H1 (cell line): Measurements from ENCODE around the gene SHROOM2. TPM values are rescaled to one million over a fixed set of nuclear protein-coding genes. Genes with fewer than 3 reads are reported as not detected.
A peak's percentile ranks its signal among the peaks of the same experiment; 100 is the strongest.

Experiments used
- CTCF ChIA-PET: fragments of 300-600 bp; sonication (Branson Sonifier 250); formaldehyde crosslinking; loops from one replicate; lab custom pipeline; 2021; ENCODE audit not compliant: partially characterized antibody; lab: Charles Lee
- POLR2A ChIA-PET: fragments of 300-600 bp; sonication (Branson Sonifier 250); formaldehyde crosslinking; loops from one replicate; lab custom pipeline; 2021; ENCODE audit warnings: inconsistent platforms; ENCODE audit not compliant: partially characterized antibody; lab: Charles Lee
- DNase-seq, 2 experiments: peaks; one replicate each; pipeline versions ENCODE4 v3.0.0 to v3.0.0-alpha.2; 2010 to 2022; ENCODE audit warnings: low spot score in 2 of 2, low read depth in 1 of 2, mixed read lengths in 1 of 2
- FAIRE-seq: peaks from 2 replicates; lab custom pipeline; 2011; peaks lifted over from hg19 to GRCh38; lab: Jason Lieb, UNC
- H2AFZ ChIP-seq: 2 replicates; pipeline ENCODE4 v1.8.1; 2012; ENCODE audit warnings: low read length, inconsistent platforms
- H2AK5ac ChIP-seq: 2 replicates; pipeline ENCODE4 v1.6.1; 2013; ENCODE audit warnings: low read depth, low read length
- H2BK120ac ChIP-seq: replicated peaks from 2 replicates; pipeline ENCODE3; 2013; ENCODE audit warnings: low read depth, low read length, inconsistent platforms
- H2BK12ac ChIP-seq: 2 replicates; pipeline ENCODE4 v1.6.1; 2013; ENCODE audit warnings: low read depth, low read length
- H2BK15ac ChIP-seq: 2 replicates; pipeline ENCODE4 v1.6.1; 2013; ENCODE audit warnings: low read length
- H2BK20ac ChIP-seq: 2 replicates; pipeline ENCODE4 v1.6.1; 2013; ENCODE audit warnings: low read length
- H2BK5ac ChIP-seq: 2 replicates; pipeline ENCODE4 v1.6.1; 2013; ENCODE audit warnings: low read depth, low read length
- H3K14ac ChIP-seq: 2 replicates; pipeline ENCODE4 v1.6.1; 2013; ENCODE audit warnings: inconsistent platforms; ENCODE audit not compliant: insufficient read length
- H3K18ac ChIP-seq: 2 replicates; pipeline ENCODE4 v1.6.1; 2013; ENCODE audit warnings: low read length; ENCODE audit errors: extremely low read depth
- H3K23ac ChIP-seq: 2 replicates; pipeline ENCODE4 v1.6.1; 2013; ENCODE audit warnings: inconsistent platforms; ENCODE audit not compliant: insufficient read length
- H3K23me2 ChIP-seq: 2 replicates; pipeline ENCODE4 v1.6.1; 2013; ENCODE audit warnings: low read depth, low read length
- H3K27ac ChIP-seq: 2 replicates; pipeline ENCODE4 v1.6.1; 2011; ENCODE audit warnings: low read depth, low read length, inconsistent platforms
- H3K27me3 ChIP-seq, 4 experiments: replicated peaks in 1 of 4; 1 replicate in 1 of 4; 2 replicates in 3 of 4; pipeline versions ENCODE4 v1.6.1 to v1.8.1; 2011 to 2013; ENCODE audit warnings: low read length in 3 of 4, mild to moderate bottlenecking in 3 of 4, inconsistent platforms in 2 of 4, mixed read lengths in 2 of 4, moderate library complexity in 1 of 4; ENCODE audit not compliant: control insufficient read depth in 3 of 4, insufficient read depth in 3 of 4; ENCODE audit errors: extremely low read depth in 1 of 4
- H3K36me3 ChIP-seq, 4 experiments: 2 replicates each; pipeline versions ENCODE4 v1.6.1 to v1.8.1; 2011 to 2013; ENCODE audit warnings: mild to moderate bottlenecking in 4 of 4, low read length in 3 of 4, moderate library complexity in 2 of 4, control low read depth in 1 of 4, inconsistent platforms in 1 of 4; ENCODE audit not compliant: insufficient read depth in 4 of 4, control insufficient read depth in 2 of 4
- H3K4ac ChIP-seq: replicated peaks from 2 replicates; pipeline ENCODE3; 2013; ENCODE audit warnings: low read length, low read depth, mixed read lengths, inconsistent platforms; ENCODE audit not compliant: insufficient read length
- H3K4me1 ChIP-seq, 4 experiments: replicated peaks in 1 of 4; 1 replicate in 1 of 4; 2 replicates in 3 of 4; pipeline versions ENCODE4 v1.6.1 to v1.8.1; 2011 to 2013; ENCODE audit warnings: low read length in 3 of 4, inconsistent platforms in 2 of 4, mixed read lengths in 1 of 4; ENCODE audit not compliant: insufficient read depth in 4 of 4, control insufficient read depth in 3 of 4
- H3K4me2 ChIP-seq, 2 experiments: 2 replicates each; pipeline versions ENCODE4 v1.6.1 to v1.8.1; 2011 to 2013; ENCODE audit warnings: low read depth in 2 of 2, low read length in 2 of 2, control low read depth in 1 of 2, inconsistent platforms in 1 of 2, mild to moderate bottlenecking in 1 of 2; ENCODE audit not compliant: insufficient read depth in 1 of 2
- H3K4me3 ChIP-seq, 4 experiments: fragments of 200-600, 300-600 bp in 1 of 4; sonication (generic), shearing (Covaris generic), sonication (Bioruptor Twin) in 1 of 4; 2 replicates each; pipeline versions ENCODE4 v1.5.1 to v1.8.1; 2011 to 2016; ENCODE audit warnings: low read length in 4 of 4, low read depth in 3 of 4, control low read depth in 2 of 4, inconsistent platforms in 2 of 4, mild to moderate bottlenecking in 2 of 4, mixed read lengths in 1 of 4, moderate library complexity in 1 of 4; ENCODE audit not compliant: insufficient read depth in 2 of 4; ENCODE audit errors: extremely low read depth in 1 of 4
- H3K56ac ChIP-seq: replicated peaks from 2 replicates; pipeline ENCODE3; 2013; ENCODE audit warnings: low read depth, mild to moderate bottlenecking, mixed read lengths, low read length, inconsistent platforms; ENCODE audit not compliant: insufficient read length
- H3K79me1 ChIP-seq: 2 replicates; pipeline ENCODE4 v1.6.1; 2013; ENCODE audit warnings: low read depth, low read length, control low read depth
- H3K79me2 ChIP-seq, 2 experiments: 2 replicates each; pipeline versions ENCODE4 v1.6.1 to v1.8.1; 2012 to 2013; ENCODE audit warnings: low read length in 2 of 2, mild to moderate bottlenecking in 2 of 2, inconsistent platforms in 1 of 2; ENCODE audit not compliant: insufficient read depth in 2 of 2, control insufficient read depth in 1 of 2
- H3K9ac ChIP-seq, 4 experiments: replicated peaks in 1 of 4; 1 replicate in 1 of 4; 2 replicates in 3 of 4; pipeline versions ENCODE4 v1.6.1 to v1.8.1; 2011 to 2013; ENCODE audit warnings: low read depth in 3 of 4, low read length in 3 of 4, control low read depth in 2 of 4, mild to moderate bottlenecking in 2 of 4, moderate library complexity in 2 of 4, inconsistent platforms in 1 of 4; ENCODE audit errors: extremely low read depth in 1 of 4
- H3K9me3 ChIP-seq, 2 experiments: 2 replicates each; pipeline versions ENCODE4 v1.6.1 to v1.8.1; 2012 to 2013; ENCODE audit warnings: mild to moderate bottlenecking in 2 of 2, moderate library complexity in 2 of 2, control low read depth in 1 of 2, inconsistent platforms in 1 of 2, low read depth in 1 of 2, low read length in 1 of 2, mixed read lengths in 1 of 2; ENCODE audit not compliant: insufficient read depth in 2 of 2
- H4K20me1 ChIP-seq, 2 experiments: replicated peaks in 1 of 2; 2 replicates each; pipeline versions ENCODE3 to v1.8.1; 2011 to 2013; ENCODE audit warnings: inconsistent platforms in 2 of 2, low read length in 2 of 2, mild to moderate bottlenecking in 1 of 2; ENCODE audit not compliant: insufficient read depth in 2 of 2, control insufficient read depth in 1 of 2
- H4K5ac ChIP-seq: 2 replicates; pipeline ENCODE4 v1.6.1; 2013; ENCODE audit warnings: low read length, low read depth, mixed read lengths, inconsistent platforms; ENCODE audit not compliant: insufficient read length
- H4K8ac ChIP-seq: 2 replicates; pipeline ENCODE4 v1.8.0; 2013; ENCODE audit warnings: mild to moderate bottlenecking, moderate library complexity, low read length, inconsistent platforms; ENCODE audit not compliant: insufficient read depth; ENCODE audit errors: extremely low read depth
- H4K91ac ChIP-seq: replicated peaks from 2 replicates; pipeline ENCODE3; 2013; ENCODE audit warnings: low read length, mixed read lengths, inconsistent platforms; ENCODE audit not compliant: insufficient read length
- ATF2 ChIP-seq: IDR thresholded peaks from 2 replicates; pipeline ENCODE4 v1.6.1; 2012; ENCODE audit warnings: low read length, inconsistent platforms
- CEBPB ChIP-seq: IDR thresholded peaks from 2 replicates; pipeline ENCODE4 v1.6.1; 2012; ENCODE audit warnings: low read depth, low read length
- EP300 ChIP-seq, 2 experiments: IDR thresholded peaks; 1 replicate in 1 of 2; 2 replicates in 1 of 2; pipeline ENCODE4 v1.6.1; 2011 to 2012; ENCODE audit warnings: low read depth in 2 of 2, low read length in 2 of 2, mild to moderate bottlenecking in 2 of 2, borderline replicate concordance in 1 of 2, inconsistent platforms in 1 of 2, moderate library complexity in 1 of 2
- KDM5A ChIP-seq: fragments of 200-600 bp; IDR thresholded peaks from 2 replicates; pipeline ENCODE4 v1.7.1; 2012; ENCODE audit warnings: mild to moderate bottlenecking, low read length, inconsistent platforms, mixed read lengths
- MAX ChIP-seq: IDR thresholded peaks from 2 replicates; pipeline ENCODE4 v1.6.1; 2012; ENCODE audit warnings: inconsistent platforms
- NRF1 ChIP-seq: IDR thresholded peaks from 2 replicates; pipeline ENCODE4 v1.6.1; 2011; ENCODE audit warnings: mild to moderate bottlenecking, low read depth, low read length, improper control_type of control experiment
- RAD21 ChIP-seq, 2 experiments: IDR thresholded peaks in 1 of 2; conservative IDR thresholded peaks in 1 of 2; 2 replicates each; pipeline ENCODE4 v1.6.1; 2011; ENCODE audit warnings: low read depth in 2 of 2, low read length in 2 of 2, improper control_type of control experiment in 1 of 2, inconsistent platforms in 1 of 2, mild to moderate bottlenecking in 1 of 2, moderate library complexity in 1 of 2
- RFX5 ChIP-seq: IDR thresholded peaks from 2 replicates; pipeline ENCODE4 v1.6.1; 2011; ENCODE audit warnings: low read depth, low read length, improper control_type of control experiment, borderline replicate concordance
- SAP30 ChIP-seq: fragments of 300-600 bp; sonication (generic); IDR thresholded peaks from 2 replicates; pipeline ENCODE4 v1.7.1; 2012; ENCODE audit warnings: low read length, moderate library complexity, mild to moderate bottlenecking, inconsistent platforms; ENCODE audit not compliant: insufficient read depth, insufficient replicate concordance
- SIN3A ChIP-seq, 2 experiments: IDR thresholded peaks in 1 of 2; conservative IDR thresholded peaks in 1 of 2; 2 replicates each; pipeline ENCODE4 v1.6.1; 2011 to 2012; ENCODE audit warnings: low read length in 2 of 2, improper control_type of control experiment in 1 of 2, low read depth in 1 of 2, mild to moderate bottlenecking in 1 of 2
- WGBS, 2 experiments: shearing (Covaris generic) in 1 of 2; methylation state at CpG; one replicate each; pipeline versions ENCODE4 v1.1.6 to v1.1.7; 2013 to 2015; ENCODE audit warnings: low lambda C conversion rate in 2 of 2, mixed read lengths in 2 of 2, inconsistent platforms in 1 of 2, low coverage in 1 of 2, missing lambda C conversion rate in 1 of 2; ENCODE audit not compliant: insufficient replicate concordance in 2 of 2, insufficient coverage in 1 of 2, insufficient read length in 1 of 2; ENCODE audit errors: extremely low coverage in 1 of 2, missing lambda C conversion rate in 1 of 2; 5-methylcytosine and 5-hydroxymethylcytosine counted together
- polyA plus RNA-seq, 7 experiments: library from polyadenylated mRNA; depleted of rRNA in 3 of 7; stranded (reverse) in 5 of 7; unstranded in 2 of 7; fragments of >200 nt in 5 of 7; fragments of 200-250 nt in 2 of 7; gene quantifications; 1 replicate in 5 of 7; 2 replicates in 1 of 7; 4 replicates in 1 of 7; pipeline versions ENCODE4 v1.2.1 to v1.2.3, GENCODE V29; 2011 to 2013; ENCODE audit warnings: missing spikeins in 2 of 7, mixed read lengths in 2 of 7
- total RNA-seq: library from RNA; stranded (reverse); fragmentation: NEBNext Ultra II Directional; extraction: Animal tissue kit (Norgen Biotek cat#: 25700); gene quantifications from 2 replicates; pipeline ENCODE4 v1.2.1, GENCODE V29; 2021

Gene SHROOM2
- total and polyA plus RNA-seq, 2 of the 8 experiments (the other 6 are each of a cell fraction or from before 2014, with no cell fraction given): 3.4 to 14.2 TPM

GRCh38 chrX:9790866-9791265 is 4.6 kb downstream of the SHROOM2 start:
- no peak overlapping the region for H2BK20ac ChIP-seq
- H3K4me2 ChIP-seq: peak overlapping the region; percentile 5 to 92; a peak in 2 of 4 replicates
- FAIRE-seq (no peak), DNase-seq (no peak)
- peak overlapping the region; percentile 74 for H4K91ac ChIP-seq
- H2BK15ac ChIP-seq: no peak overlapping the region; the same call in 1 of the 2 replicates
- ChIA-PET CTCF (interaction anchor here (0.7 to 1.6 kb wide), 3 partner anchors 12 to 92 kb away, joined by 3 to 5 read pairs (median 3); no protein-coding TSS in a partner anchor), POLR2A (interaction anchor here (0.9 kb wide), 1 partner anchor 13 kb away, joined by 3 read pairs; no protein-coding TSS in a partner anchor)
- H3K18ac ChIP-seq: no peak overlapping the region; the same call in 1 of the 2 replicates
- no peaks in the 10 kb centered on the region for H3K9me3 ChIP-seq
- H4K5ac ChIP-seq: no peak overlapping the region
- no peak overlapping the region for H3K56ac ChIP-seq
- H3K36me3 ChIP-seq: no peaks in the 10 kb centered on the region
- no peaks in the 10 kb centered on the region for H3K79me1 ChIP-seq
- H3K79me2 ChIP-seq: peaks cover 0 to 78% of the 10 kb centered on the region in 2 experiments; a peak in 2 of 4 replicates
- H4K8ac ChIP-seq: no peak overlapping the region
- no peak overlapping the region for H3K27ac ChIP-seq
- no peak overlapping the region for H3K23ac ChIP-seq
- H3K27me3 ChIP-seq: no peaks in the 10 kb centered on the region
- no peak overlapping the region for H2BK12ac ChIP-seq
- H2AK5ac ChIP-seq: no peak overlapping the region
- no peak overlapping the region for H2AFZ ChIP-seq
- no peak overlapping the region for H3K4me3 ChIP-seq
- no peak overlapping the region for H2BK120ac ChIP-seq
- no peak overlapping the region for H3K9ac ChIP-seq
- no peak overlapping the region for H3K14ac ChIP-seq
- peaks cover 6% of the 10 kb centered on the region; the same call in 1 of the 2 replicates for H3K23me2 ChIP-seq
- 0 out of 2 replicates have a peak overlapping the region, but pooled peaks have one; percentile 75 for H2BK5ac ChIP-seq
- WGBS, 2 experiments: 76% methylated on average over 6 of the region's 6 CpGs; no CpG with 5 or more reads in 1 of the 2 experiments
- no peak overlapping the region for H3K4ac ChIP-seq
- no peaks in the 10 kb centered on the region for H4K20me1 ChIP-seq
- H3K4me1 ChIP-seq: peaks cover 6 to 16% (median 13%) of the 10 kb centered on the region in 4 experiments; a peak in 6 of 7 replicates
- TF ChIP-seq RAD21 (IDR thresholded peaks at IDR 0.05 in 1 of 2, conservative IDR thresholded peaks at IDR 0.05 in 1 of 2; ENCODE audit: low read depth in 2 of 2, low read length in 2 of 2): no peak
- TF ChIP-seq SAP30: no peak
- no peak for TF ChIP-seq RFX5
- no peak for TF ChIP-seq KDM5A
- no peak for TF ChIP-seq EP300 (IDR thresholded peaks at IDR 0.05; ENCODE audit: borderline replicate concordance in 1 of 2, low read depth in 2 of 2, low read length in 2 of 2)
- no peak for TF ChIP-seq NRF1
- no peak for TF ChIP-seq ATF2
- no peak for TF ChIP-seq SIN3A (conservative IDR thresholded peaks at IDR 0.05 in 1 of 2, IDR thresholded peaks at IDR 0.05 in 1 of 2; ENCODE audit: low read depth in 1 of 2, low read length in 2 of 2)
- TF ChIP-seq MAX: no peak
- TF ChIP-seq CEBPB: no peak
